Measurements from ENCODE around the gene GATB.

DNA sequence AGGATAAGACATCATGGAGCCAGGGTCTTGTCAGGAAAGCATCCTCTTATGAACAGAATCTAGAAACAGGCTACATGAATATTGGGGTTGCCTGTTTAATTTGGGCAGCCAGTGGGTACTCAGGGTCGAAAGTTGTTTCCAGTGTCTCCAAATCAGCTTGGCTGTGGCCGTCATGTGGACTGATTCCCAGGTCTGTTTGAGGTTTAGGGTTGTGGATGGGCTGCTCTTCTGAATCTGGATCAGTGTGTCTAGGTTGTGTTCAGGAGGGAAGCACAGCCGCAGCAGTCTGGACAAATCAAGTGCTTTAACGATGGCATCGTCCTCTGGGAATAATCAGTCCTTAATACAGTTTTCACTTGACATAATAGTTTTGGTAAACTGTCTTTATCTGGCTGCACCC is 94.3 kb downstream of the GATB start:
- TF ChIP-seq, protein P1, sequence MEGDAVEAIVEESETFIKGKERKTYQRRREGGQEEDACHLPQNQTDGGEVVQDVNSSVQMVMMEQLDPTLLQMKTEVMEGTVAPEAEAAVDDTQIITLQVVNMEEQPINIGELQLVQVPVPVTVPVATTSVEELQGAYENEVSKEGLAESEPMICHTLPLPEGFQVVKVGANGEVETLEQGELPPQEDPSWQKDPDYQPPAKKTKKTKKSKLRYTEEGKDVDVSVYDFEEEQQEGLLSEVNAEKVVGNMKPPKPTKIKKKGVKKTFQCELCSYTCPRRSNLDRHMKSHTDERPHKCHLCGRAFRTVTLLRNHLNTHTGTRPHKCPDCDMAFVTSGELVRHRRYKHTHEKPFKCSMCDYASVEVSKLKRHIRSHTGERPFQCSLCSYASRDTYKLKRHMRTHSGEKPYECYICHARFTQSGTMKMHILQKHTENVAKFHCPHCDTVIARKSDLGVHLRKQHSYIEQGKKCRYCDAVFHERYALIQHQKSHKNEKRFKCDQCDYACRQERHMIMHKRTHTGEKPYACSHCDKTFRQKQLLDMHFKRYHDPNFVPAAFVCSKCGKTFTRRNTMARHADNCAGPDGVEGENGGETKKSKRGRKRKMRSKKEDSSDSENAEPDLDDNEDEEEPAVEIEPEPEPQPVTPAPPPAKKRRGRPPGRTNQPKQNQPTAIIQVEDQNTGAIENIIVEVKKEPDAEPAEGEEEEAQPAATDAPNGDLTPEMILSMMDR (IDR thresholded peaks at IDR 0.05) = no peak
- no peak for TF ChIP-seq POLR2AphosphoS5 (IDR thresholded peaks at IDR 0.05)
